ENCODE results near the gene CGRRF1. TPM values are rescaled to one million over a fixed set of nuclear protein-coding genes. Genes with fewer than 3 reads are reported as not detected.

Gene CGRRF1
- total RNA-seq, 2 experiments from 2014 or later = 9.6 to 10.0 TPM

DNA sequence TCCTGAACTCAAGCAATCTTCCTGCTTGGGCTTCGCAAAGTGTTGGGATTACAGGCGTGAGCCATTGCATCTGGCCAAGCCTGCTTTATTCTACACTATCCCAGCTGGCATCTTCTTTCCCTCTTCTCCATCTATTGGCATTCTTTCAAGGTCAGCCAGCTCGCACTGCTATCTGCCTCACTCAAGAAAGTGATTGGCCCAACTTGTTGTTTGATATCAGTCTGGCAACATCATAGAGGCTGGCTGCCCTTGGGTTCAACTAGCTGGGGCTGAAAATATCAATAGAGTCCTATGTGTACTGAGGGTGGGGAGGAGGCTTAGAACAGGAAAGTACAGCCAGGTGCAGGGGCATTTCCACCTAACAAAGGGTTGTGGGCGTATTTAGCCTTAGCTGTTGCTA is 38.1 kb upstream of the CGRRF1 start:
- ATAC-seq (no peak), DNase-seq (no peak)
- intact Hi-C loops (cut with micrococcal nuclease) = no loop called here
- Mint-ChIP-seq H3K27me3 (no peaks in the 10 kb centered on the region), H3K4me1 (ENCODE audit: low read depth) (peaks cover 5% of the 10 kb centered on the region), H3K36me3 (ENCODE audit: low read depth) (peaks cover 15% of the 10 kb centered on the region), H3K4me3 (no peak overlapping the region), H3K27ac (no peak overlapping the region), H3K9me3 (peaks cover 10% of the 10 kb centered on the region)
- TF ChIP-seq CTCF (IDR thresholded peaks at IDR 0.05) = no peak
- CTCF ChIA-PET = interaction anchor here (2.3 kb wide), 1 partner anchor 15 kb away, joined by 9 read pairs; no protein-coding TSS in a partner anchor
- POLR2A ChIA-PET = no interaction called here

GRCh38 chr14:54472315-54472714 is 37.4 kb upstream of the CGRRF1 start:
- intact Hi-C loops (cut with micrococcal nuclease) = no loop called here
- Mint-ChIP-seq H3K27me3 (no peaks in the 10 kb centered on the region), H3K27ac (no peak overlapping the region), H3K36me3 (ENCODE audit: low read depth) (peaks cover 18% of the 10 kb centered on the region), H3K4me1 (ENCODE audit: low read depth) (peaks cover 9% of the 10 kb centered on the region), H3K4me3 (no peak overlapping the region), H3K9me3 (peaks cover 9% of the 10 kb centered on the region)
- POLR2A ChIA-PET = interaction anchor here (1.0 kb wide), 1 partner anchor 9 kb away, joined by 3 read pairs; no protein-coding TSS in a partner anchor
- DNase-seq (no peak), ATAC-seq (no peak)
- CTCF ChIA-PET = interaction anchor here (2.3 kb wide), 1 partner anchor 16 kb away, joined by 9 read pairs; no protein-coding TSS in a partner anchor
- TF ChIP-seq CTCF (IDR thresholded peaks at IDR 0.05) = no peak

GRCh38 chr14:54474232-54474793 is 35.4 kb upstream of the CGRRF1 start:
- intact Hi-C loops (cut with micrococcal nuclease) = no loop called here
- no peak overlapping the region for H3K4me3 Mint-ChIP-seq
- no peak for TF ChIP-seq CTCF (IDR thresholded peaks at IDR 0.05)
- no peak overlapping the region for H3K27ac Mint-ChIP-seq
- DNase-seq (no peak), ATAC-seq (no peak)
- H3K4me1 Mint-ChIP-seq (ENCODE audit: low read depth) = peaks cover 10% of the 10 kb centered on the region
- H3K27me3 Mint-ChIP-seq = no peaks in the 10 kb centered on the region
- H3K9me3 Mint-ChIP-seq = no peaks in the 10 kb centered on the region
- ChIA-PET CTCF (interaction anchor here (1.0 kb wide), 1 partner anchor 32 kb away, joined by 3 read pairs; no protein-coding TSS in a partner anchor), POLR2A (no interaction called here)
- H3K36me3 Mint-ChIP-seq (ENCODE audit: low read depth) = peaks cover 29% of the 10 kb centered on the region

DNA sequence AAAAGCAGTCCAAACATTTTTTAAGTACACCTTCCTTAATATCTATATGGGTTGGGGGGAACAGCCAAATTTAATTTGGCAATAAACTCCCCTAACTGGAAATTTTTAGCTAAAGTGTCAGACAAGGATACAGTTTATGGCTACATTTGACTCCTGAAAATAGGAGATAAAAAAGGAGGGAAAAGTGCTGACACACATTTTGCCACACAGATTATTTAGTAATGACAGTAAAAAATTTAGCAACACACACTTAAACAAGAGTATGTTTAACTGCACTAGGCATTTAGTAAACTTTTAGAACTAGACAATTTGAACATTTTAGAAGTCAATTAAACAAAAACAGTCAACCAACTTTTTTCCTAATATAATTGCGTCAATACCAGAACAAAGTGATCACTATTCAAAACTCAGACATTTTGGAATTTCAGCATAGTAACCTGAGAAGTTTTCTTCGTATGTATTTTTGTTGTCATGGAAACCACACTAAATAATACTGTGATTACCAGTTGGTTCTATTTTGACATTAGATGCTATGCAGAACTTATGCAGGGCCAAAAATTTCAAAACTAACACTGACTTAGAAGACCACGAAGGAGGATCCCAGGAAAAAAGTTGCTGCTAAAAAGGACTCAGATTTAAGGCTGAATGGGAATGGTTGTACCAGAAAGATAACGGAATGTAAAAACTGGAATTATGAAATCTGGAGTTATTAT is 34.4 kb upstream of the CGRRF1 start:
- Mint-ChIP-seq H3K36me3 (ENCODE audit: low read depth) (peaks cover 30% of the 10 kb centered on the region), H3K4me3 (no peak overlapping the region), H3K9me3 (no peaks in the 10 kb centered on the region), H3K27ac (no peak overlapping the region), H3K27me3 (no peaks in the 10 kb centered on the region), H3K4me1 (ENCODE audit: low read depth) (peaks cover 10% of the 10 kb centered on the region)
- intact Hi-C loops (cut with micrococcal nuclease) = no loop called here
- DNase-seq = no peak
- ATAC-seq = no peak
- TF ChIP-seq CTCF (IDR thresholded peaks at IDR 0.05) = no peak
- CTCF ChIA-PET = no interaction called here
- POLR2A ChIA-PET = no interaction called here

DNA sequence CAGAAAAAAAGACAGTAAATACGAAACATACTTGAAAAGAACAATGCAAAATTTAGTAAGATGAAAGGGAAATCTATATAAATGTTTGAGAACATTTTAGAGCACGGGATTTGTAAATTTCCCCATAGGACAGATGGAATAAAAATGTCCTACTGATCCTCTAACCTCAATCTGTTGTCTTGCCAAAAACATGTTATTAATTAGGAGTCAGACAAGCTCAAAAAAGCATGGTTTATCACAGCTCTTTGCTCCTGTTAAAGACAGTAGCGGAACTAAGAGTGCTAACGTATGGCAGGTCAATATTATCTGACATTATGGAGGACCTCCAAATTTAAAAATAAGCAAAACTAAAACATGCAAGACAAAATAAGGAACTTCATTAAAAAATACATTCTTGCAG is 33.8 kb upstream of the CGRRF1 start:
- Mint-ChIP-seq H3K9me3 (no peaks in the 10 kb centered on the region), H3K36me3 (ENCODE audit: low read depth) (peaks cover 33% of the 10 kb centered on the region), H3K4me1 (ENCODE audit: low read depth) (peaks cover 12% of the 10 kb centered on the region), H3K4me3 (no peak overlapping the region), H3K27me3 (no peaks in the 10 kb centered on the region), H3K27ac (no peak overlapping the region)
- intact Hi-C loops (cut with micrococcal nuclease) = no loop called here
- ATAC-seq (no peak), DNase-seq (no peak)
- TF ChIP-seq CTCF (IDR thresholded peaks at IDR 0.05) = no peak
- POLR2A ChIA-PET = no interaction called here
- CTCF ChIA-PET = no interaction called here

Measured in activated CD8-positive, alpha-beta T cell treated with anti-CD3 and anti-CD28 coated beads for 36 hours (primary cell).